ENCODE measurements around the gene TWF2. TPM values are rescaled to one million over a fixed set of nuclear protein-coding genes. Genes with fewer than 3 reads are reported as not detected.

The TWF2 gene
- total RNA-seq, 1 experiment from 2014 or later: 44.8 TPM

- no peak overlapping the region for H4K5ac ChIP-seq (ENCODE audit: insufficient read length, low read depth, low read length)
- no peak overlapping the region for H2BK20ac ChIP-seq (ENCODE audit: low read depth, low read length, poor library complexity, severe bottlenecking)
- no peak overlapping the region for H4K91ac ChIP-seq (ENCODE audit: insufficient read length, low read depth, low read length)
- H3K79me2 ChIP-seq (ENCODE audit: insufficient read depth, low read length): no peaks in the 10 kb centered on the region
- H2BK15ac ChIP-seq (ENCODE audit: low read depth, low read length): no peak overlapping the region
- 0 out of 2 replicates have a peak overlapping the region, but pooled peaks have one; percentile 28 for H3K14ac ChIP-seq (ENCODE audit: insufficient read depth, low read length)
- H3K4me2 ChIP-seq (ENCODE audit: insufficient read depth, insufficient read length, low read length): peak overlapping the region; percentile 82
- H2BK12ac ChIP-seq (ENCODE audit: insufficient read length, low read depth, low read length): no peak overlapping the region
- peaks cover 16 to 17% of the 10 kb centered on the region in 2 experiments for H3K4me1 Mint-ChIP-seq
- no peak overlapping the region for H3K23ac ChIP-seq (ENCODE audit: insufficient read length, low read depth, low read length)
- peak overlapping the region; percentile 98 to 99 for H3K4me3 Mint-ChIP-seq
- peaks cover 12 to 32% (median 27%) of the 10 kb centered on the region in 3 experiments; a peak in 6 of 7 replicates for H3K36me3 Mint-ChIP-seq (ENCODE audit: insufficient read depth in 1 of 3, low read depth in 3 of 3)
- no peak for DNase-seq
- no peaks in the 10 kb centered on the region; the same call in 1 of the 2 replicates for H3K27me3 ChIP-seq (ENCODE audit: insufficient read depth, low read length)
- no peak overlapping the region for H2BK120ac ChIP-seq (ENCODE audit: low read depth, low read length, poor library complexity, severe bottlenecking)
- peaks cover 7% of the 10 kb centered on the region for H3K23me2 ChIP-seq (ENCODE audit: insufficient read length, low read depth, low read length, poor library complexity, severe bottlenecking)
- H3K9me3 ChIP-seq (ENCODE audit: control insufficient read depth, low read depth, low read length): no peaks in the 10 kb centered on the region
- no peak overlapping the region for H4K8ac ChIP-seq (replicated peaks; ENCODE audit: insufficient read length, low read depth, low read length)
- no peaks in the 10 kb centered on the region for H3K9me3 Mint-ChIP-seq
- no peak for TF ChIP-seq CTCF (conservative IDR thresholded peaks at IDR 0.05)
- peak overlapping the region in 1 of 3 experiments; percentile 94; a peak in 3 of 7 replicates for H3K27ac Mint-ChIP-seq
- no peaks in the 10 kb centered on the region for H4K20me1 ChIP-seq (ENCODE audit: control insufficient read depth, insufficient read depth, insufficient read length)
- H3K27me3 Mint-ChIP-seq (ENCODE audit: low read depth): peaks cover 10% of the 10 kb centered on the region
- H2AK5ac ChIP-seq (ENCODE audit: insufficient read length, low read length): no peak overlapping the region
- no CpG with 5 or more reads among the region's 10 CpGs for WGBS (ENCODE audit: extremely low coverage, insufficient read length, low lambda C conversion rate)
- no peak overlapping the region for H3K56ac ChIP-seq (ENCODE audit: insufficient read length, low read depth, low read length)
- no peak overlapping the region for H3K9ac ChIP-seq (ENCODE audit: extremely low read depth, insufficient read length, low read length)
- H2BK5ac ChIP-seq (ENCODE audit: insufficient read length, low read length): no peak overlapping the region
- no peak overlapping the region for H3T11ph ChIP-seq (ENCODE audit: low read length)
- no peak overlapping the region for H3K4ac ChIP-seq (ENCODE audit: low read depth, low read length)
- H2AFZ ChIP-seq (ENCODE audit: low read length): no peak overlapping the region
- no peaks in the 10 kb centered on the region for H3K79me1 ChIP-seq (ENCODE audit: insufficient read depth, low read depth, low read length, poor library complexity, severe bottlenecking)
- no peak overlapping the region for H3K27ac ChIP-seq (ENCODE audit: insufficient read length, low read depth, low read length)
- peak overlapping the region; percentile 16 for H3K18ac ChIP-seq (ENCODE audit: insufficient read length, low read depth, low read length)
- no peaks in the 10 kb centered on the region for H3K4me1 ChIP-seq (ENCODE audit: insufficient read depth, low read length)
Observed at GRCh38 chr3:52197499-52197841, 41.5 kb downstream of the TWF2 start.
